Embryonic facial prominence (tissue), 1 donor: ENCODE data around the gene SLN.
"Not testable (repeated sequence)": the region's sequence is repeated elsewhere in the genome, so short reads cannot be mapped to it uniquely, and the experiment has no call there.

Source experiments
- DNase-seq: peaks from one replicate; pipeline ENCODE4 v3.0.0-alpha.2; 2016; ENCODE audit errors: extremely low spot score

SLN gene

DNA sequence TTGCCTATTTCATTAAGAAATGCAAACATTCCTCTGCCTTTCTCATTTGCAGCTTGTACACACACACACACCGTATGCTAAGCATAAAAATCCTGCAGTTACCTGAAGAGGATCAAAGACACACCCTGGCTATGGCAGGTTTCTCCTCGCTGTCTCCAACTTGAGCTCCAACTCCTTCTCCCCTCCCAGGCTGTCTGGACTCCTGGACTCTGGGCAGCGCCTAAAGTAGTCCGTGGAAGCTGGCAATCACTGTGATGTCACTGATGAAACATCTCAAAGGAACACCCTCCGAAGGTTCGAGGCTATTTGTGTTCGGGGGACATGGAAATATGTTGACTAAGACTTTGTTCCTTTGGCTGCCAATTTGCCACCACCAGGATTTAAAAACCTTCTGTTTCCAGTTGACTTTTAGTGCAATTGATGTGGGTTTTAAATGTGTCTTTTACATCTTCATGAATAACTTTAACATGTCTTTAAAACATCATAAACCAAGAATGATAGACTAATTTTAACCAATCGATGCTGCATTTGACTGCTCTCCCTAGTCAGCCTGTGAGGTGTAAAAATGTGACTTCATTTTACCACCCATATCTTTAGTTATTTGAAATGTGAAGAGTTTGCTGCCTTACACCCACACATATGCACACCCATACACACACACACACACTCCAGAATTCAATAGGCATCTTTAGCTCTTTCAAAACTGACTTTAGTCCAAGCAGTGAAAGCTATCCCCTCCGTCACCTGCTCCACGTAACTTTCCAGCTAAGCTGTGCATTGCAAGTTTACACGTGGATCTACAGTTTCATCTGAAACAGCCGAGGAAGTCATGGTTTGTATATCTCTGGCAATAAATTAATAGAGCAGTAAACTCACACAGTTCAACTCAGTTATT lies at the start of gene SLN:
Gene SLN, minus strand, starts transcription at position 196 of the 895 bp plus-strand sequence.
- no peak for DNase-seq

DNA sequence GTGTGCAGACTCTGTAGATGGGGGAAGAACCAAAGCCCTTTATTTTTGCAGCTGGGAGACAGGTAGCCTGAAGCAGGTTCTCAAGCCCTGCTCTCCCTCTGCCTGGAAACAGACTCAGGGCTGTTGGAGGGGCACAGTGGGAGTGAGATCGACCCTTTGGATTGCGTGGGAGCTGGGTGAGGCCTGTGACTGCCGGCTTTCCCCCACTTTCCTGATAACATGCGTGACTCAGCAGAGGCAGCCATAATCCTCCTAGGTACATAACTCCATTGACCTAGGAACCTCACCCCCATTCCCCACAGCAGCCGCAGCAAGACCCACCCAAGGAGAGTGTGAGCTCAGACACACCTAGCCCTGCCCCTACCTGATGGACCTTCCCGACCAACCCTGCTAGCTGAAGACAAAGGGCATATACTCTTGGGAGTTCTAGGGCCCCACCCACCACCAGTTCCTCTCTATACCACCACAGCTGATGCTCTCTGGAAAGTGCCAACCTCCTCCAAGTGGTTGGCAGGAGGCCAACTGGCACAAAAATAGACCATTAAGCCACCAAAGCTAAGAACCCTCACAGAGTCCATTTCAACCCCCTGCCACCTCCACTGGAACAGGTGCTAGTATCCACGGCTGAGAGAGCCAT lies 47.0 kb upstream of the SLN start:
- not testable (repeated sequence) for DNase-seq

DNA sequence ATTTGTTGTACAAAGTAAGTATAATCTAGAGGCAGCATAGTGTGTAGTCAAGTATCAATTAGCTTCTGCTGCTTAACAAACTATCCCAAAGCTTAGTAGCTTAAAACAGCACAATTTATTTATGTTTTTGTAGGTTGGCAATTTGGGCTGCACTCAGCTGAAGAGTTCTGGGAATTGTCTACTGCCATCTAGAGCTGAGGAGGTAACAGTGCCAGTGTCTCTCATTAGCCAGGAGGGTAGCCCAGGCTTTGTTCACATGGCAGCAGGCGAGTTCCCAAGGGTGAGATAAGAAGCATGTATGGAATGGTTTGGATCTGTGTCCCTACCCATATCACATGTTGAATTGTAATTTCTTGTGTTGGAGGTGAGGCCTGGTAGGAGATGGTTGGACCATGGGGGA lies 45.8 kb upstream of the SLN start:
- no peak for DNase-seq

DNA sequence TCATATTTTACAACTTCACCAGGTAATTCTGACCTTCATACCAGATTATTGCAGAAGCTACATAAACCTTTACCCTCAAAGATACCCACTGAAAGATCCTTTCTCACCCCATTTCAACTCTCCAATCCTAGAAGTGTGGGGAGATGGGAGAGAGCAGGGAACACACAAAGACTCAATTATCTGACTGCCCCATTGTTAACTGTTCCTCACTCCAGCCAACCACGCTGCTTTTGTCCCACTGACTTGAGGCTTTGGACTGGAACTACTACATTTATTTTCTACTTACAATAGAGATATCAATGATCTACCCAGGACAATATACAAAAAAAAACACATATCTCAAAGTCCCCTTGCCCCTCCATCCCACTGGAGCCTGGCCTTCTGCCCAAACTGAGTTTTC lies 44.7 kb upstream of the SLN start:
- no peak for DNase-seq

DNA sequence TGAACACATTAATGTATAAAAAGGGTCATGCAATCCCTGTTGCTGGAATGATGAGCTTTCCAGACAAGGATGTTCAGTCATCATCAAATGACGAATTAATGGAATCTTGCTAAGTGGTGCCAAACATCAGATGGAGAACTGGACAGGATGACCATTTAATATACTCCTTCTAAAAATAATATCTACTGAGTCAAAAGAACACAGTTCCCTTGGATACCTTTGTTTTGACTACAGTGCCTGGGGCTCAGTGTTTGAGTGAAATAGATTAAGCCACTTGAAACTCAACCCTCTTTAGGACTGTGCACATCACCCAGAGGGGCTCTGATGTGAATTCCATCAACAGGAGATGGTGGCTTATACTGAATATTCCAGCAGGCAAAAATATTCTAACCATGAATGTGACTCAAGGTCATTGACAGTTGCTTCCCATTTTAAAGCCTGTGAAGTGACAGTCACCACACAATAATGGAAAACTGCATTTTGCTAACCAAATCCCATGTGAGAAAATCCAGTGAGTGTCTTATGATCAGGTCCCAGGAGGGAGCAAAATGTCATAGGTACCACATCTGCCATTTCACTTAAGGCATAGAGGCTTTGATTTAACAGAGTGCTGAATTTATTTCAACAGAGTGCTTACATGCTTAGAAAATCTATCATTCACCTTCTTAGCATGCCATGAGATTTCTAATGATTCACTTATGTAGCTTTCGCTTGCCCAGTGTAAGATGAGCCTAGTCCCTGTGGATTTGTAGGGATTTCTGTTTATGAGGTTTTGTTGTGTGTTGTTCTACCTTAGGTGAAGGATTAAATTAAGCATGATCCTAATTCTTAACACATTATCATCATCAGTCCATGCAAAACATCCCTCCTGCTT lies 41.3 kb upstream of the SLN start:
- no peak for DNase-seq

DNA sequence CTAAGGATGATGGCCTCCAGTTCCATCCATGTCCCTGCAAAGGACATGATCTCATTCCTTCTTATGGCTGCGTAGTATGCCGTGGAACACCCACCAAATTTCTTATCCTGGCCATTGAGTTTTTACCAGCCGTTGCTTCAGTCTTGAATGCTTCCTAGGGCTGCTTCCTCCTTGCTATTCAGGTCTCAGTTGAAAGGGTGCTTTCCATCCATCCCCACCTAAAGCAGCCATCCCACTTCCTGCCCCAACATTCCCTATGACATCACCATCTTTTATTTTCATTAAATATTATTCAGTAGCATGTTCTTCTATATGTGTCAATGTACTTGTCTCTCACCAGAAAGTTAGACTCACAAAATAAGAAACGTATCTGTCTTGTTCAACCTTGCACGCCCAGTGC lies 40.7 kb upstream of the SLN start:
- no peak for DNase-seq

DNA sequence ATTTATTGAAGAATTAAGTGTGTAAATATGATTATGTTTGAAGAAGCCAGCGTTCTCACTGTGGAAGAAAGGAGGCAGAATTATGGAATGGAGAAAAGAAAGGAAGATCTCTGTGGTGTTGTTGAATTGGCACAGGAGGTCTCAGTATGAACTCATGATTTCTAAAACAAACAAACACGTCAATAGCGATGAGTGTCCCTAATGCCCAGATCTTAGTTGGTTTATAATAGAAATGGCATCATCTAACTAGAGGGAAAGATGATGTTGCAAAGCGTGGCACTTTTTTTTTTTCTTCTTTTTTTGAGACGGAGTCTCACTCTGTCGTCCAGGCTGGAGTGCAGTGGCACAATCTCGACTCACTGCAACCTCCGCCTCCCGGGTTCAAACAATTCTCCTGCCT lies 39.2 kb upstream of the SLN start:
- no peak for DNase-seq

DNA sequence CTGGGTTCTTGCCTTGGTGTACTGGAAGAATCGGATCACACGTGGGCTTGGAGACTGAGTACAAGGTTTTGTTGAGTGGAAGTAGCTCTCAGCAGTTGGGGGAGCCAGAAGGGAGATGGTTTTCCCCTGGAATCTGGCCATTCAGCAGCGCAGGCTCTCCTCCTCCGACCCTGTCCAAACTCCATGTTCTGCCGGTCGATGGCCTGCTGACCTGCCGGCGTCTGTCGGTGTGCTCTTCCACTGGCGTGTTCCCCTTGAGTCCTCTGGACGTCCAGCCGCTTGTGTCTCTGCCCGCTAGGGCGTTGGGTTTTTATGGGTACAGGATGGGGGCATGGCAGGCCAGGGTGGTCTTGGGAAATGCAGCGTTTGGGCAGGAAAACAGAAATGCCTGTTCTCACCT lies 38.5 kb upstream of the SLN start:
- no peak for DNase-seq

DNA sequence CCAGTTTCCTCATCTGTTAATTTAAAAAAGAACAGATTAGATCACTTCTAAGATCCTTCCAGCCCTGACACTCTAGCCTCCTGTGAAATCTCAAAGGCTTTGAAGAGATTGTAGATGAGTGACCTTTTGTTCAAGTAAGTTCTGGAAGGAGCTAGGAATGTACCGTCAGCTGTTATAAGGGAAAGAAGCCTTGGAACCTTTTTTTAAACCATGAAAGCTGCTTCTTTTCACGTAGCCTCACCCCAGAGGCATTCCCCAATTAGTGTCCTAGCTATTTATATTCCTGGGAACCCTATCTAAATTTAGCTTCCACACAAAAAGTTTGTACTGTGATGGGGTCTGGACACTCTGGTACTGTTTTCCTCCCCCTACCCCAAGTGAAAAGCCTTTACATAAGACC lies 35.8 kb upstream of the SLN start:
- DNase-seq, result no peak

DNA sequence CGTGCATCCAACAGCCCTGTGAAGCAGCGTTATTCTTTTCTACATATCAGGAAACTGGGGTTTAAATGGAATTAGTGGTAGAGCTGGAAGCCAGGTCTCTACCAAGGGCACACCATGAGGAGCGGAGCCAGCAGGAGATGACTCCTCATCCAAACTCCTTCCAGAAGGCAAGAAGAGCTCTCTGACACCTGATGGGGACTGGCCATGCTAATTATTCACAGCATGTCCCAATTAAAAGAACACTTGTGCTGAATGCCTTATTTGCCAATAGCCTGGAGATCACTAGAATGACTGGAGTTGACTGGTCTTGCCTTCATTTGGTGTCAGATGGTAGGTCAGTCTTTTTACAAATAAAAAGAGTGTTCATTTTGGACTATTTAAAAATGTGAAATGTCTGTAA lies 32.9 kb upstream of the SLN start:
- DNase-seq, result no peak

DNA sequence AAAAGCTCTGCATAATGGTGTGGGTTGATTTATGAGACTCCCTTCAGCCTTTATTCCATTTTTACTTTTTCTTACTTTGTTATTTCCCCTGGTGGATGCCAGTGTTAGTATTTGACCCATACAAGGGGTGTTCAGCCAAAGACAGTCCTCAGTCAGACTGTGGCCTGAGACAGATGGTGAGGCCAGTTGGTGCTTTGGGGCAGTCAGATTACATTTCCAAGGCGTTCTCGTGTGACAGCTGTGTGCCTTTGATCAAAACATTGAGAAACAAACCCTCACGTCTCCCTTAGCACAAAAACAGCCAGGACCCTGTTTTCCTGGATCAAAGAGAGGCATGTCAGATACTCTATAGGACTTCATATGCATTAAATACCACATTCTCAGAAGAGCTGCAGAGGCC lies 31.3 kb upstream of the SLN start:
- DNase-seq, result no peak

DNA sequence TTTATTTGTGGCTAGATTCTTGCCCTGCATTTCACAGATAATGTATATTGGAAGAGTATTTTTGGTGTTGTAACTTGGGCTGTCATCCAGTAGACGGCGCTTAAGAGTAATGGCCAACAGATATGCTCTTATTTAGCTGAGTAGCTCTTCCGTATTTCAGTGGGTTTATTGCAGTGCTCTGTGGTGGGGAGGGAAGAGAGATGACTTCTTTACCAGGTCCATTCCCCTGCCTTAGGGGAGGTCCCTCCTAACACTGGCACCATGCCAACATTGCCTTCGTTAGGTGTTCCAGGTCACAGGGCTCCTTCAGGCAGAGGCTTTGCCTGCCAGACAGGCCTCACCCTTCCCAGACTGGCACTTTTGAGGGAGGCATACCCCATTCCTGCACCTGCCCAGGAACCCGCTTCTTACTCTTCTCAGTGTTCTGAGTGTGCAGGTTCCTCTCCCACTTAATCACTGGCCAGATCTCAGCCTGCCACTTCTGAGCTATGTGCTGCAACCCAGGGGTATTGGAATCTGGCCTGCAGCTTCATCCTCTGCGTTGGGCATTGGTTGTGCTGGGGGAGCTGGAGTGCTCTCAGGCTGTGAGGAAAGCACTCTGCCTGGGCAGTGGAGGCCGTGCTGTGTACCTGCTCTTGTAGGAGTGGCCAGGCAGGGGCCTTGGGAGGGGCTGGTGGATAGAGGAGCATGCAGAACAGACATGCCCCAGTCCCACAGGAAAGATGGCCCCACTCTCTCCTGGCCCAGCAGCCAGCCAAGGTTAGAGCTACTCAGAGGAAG lies 29.4 kb upstream of the SLN start:
- no peak for DNase-seq

DNA sequence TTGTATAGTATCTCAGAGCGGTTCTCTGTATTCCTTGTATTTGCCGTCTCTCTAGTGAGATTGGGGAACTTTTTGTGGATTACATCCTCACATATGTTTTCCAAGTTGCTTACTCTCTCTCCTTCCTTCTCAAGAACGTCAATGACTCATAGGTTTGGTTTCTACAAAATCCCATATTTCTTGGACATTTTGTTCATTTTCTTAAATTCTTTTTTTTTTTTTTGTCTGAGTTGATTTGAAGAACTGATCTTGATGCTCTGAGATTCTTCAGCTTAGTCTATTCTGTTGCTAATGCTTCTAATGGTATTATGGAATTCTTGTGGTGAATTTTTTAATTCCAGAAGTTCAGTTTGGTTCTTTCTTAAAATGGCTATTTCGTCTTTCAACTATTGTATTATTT lies 28.4 kb upstream of the SLN start:
- no peak for DNase-seq

DNA sequence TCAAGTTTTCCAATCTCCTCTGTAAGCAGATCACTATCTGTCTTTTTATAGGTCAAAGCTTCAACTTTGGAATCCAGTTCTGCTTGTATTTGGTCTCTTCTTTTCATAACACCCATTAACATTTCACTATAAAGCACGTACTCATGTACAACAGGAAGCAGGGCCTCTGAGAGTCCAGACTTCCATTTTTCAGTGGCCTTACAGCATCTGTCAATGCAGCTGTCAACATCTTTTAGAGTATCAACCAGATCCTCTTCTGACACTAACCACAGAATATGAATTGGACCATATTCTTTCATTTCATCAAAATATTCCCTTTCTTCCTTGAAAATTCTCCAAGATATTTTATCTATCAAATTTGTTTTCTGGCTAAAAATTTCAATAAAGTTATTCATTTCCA lies 24.7 kb upstream of the SLN start:
- no peak for DNase-seq

DNA sequence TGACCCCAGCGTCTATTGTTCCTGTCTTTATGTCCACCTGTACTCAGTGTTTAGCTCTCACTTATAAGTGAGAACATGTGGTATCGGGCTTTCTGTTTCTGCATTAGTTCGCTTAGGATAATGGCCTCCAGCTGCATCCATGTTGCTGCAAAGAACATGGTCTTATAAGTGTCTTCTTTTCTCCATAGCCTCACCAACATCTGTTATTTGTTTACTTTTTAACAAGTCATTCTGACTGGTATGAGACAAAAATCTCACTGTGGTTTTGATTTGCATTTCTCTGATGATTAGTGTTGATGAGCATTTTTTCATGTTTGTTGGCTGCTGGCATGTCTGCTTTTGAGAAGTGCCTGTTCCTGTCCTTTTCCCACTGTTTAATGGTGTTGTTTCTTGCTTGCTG lies 21.7 kb upstream of the SLN start:
- no peak for DNase-seq

DNA sequence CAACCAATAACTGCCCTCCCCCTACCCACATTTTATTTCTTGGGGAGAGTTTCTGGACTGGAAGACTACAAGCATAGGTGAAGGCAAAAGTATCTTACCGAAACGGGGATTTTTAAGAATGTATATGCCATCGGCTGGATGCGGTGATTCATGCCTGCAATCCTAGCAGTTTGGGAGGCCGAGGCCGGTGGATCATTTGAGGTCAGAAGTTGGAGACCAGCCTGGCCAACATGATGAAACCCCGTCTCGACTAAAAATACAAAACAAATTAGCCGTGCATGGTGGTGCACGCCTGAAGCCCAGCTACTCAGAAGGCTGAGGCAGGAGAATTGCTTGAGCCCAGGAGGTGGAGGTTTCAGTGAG lies 20.8 kb upstream of the SLN start:
- no peak for DNase-seq

DNA sequence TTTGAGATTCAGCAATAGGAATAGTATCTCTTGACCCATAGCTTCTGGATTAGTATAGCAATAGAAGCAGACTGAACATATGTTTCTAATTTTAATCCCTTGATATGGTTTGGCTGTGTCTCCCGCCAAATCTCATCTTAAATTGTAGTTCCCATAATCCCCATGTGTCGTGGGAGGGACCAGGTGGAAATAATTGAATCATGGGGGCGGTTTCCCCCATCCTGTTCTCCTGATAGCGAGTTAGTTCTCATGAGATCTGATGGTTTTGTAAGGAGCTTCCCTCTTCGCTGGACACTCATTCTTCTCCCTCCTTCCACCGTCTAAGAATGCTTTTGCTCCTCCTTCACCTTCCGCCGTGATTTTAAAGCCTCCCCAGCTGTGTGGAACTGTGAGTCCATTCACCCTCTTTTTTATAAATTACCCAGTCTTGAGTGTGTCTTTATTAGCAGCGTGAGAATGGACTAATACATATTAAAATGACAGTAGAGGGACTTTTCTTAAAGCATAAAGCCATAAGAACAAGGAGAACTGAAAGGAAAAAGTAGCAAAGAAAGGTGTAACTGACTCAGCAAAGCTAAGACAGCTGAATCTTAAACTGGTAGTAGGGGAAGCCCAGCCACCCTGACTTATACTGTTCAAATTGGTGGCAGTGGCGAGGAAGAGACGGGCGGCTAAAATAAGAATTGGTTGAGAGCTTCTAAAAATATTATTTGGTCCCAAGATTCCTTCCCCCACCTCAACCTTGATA lies 20.3 kb upstream of the SLN start:
- no peak for DNase-seq

DNA sequence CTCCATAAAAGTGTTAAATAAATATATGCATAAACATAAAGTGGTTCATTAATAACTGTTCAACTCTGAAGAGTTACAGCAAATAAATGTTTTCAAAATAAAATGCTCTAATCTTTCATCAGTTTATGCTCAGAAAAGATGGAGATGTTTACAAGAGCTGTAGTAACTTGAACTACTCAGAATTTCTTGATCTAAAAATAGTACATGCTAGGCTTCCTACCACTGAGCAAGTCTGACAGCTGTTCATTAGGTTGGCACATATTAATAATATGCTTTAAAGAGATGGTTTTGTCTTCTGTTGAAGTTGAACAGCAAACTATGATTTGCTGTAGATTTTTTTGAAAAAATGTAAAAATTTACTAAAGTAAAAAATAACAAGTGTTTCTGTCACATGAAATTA lies 10.8 kb upstream of the SLN start:
- DNase-seq, result no peak

DNA sequence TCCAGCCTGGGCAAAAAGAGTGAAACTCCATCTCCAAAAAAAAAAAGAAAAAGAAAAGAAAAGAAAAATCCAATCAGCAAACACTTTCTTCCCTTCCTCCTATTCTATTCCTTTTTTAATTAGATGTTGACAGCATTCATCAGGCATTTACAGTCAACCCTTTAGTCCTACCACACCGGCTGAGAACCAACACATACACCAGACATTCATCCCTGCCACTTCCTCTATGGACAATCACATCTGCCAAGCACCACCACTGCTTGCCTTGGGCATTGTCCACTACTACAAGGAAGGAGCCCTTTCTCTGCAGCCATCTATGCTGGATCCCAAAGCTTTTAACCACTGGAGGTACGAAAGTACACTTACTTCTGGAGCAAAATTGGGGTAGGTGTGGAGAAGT lies 9.4 kb upstream of the SLN start:
- no peak for DNase-seq

DNA sequence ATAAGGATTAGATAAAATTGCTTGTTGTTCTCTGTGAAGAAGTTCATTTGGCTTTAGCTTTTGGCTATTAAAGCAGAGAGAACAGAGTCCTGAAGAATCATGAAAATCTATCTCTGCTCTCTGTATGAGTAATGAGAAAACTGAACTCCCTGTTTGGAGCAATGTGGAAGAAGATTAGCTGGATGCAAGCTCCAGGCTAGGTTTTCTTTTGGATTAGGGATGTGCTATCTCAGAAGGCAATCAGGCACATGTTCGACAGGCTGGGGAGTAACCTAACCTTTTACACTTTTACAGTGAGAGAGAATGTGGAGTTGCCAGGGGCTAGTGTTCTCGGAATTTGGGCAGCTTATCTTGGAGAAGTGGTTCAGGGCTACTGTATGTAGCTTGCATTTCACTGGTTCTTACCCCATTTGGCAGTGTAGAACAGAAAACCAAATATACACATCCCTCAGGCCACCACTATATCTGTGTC lies 8.5 kb upstream of the SLN start:
- DNase-seq, result no peak
